Measurements from ENCODE around the gene G6PD.
"Not testable (repeated sequence)": the region's sequence is repeated elsewhere in the genome, so short reads cannot be mapped to it uniquely, and the experiment has no call there.

Gene G6PD

DNA sequence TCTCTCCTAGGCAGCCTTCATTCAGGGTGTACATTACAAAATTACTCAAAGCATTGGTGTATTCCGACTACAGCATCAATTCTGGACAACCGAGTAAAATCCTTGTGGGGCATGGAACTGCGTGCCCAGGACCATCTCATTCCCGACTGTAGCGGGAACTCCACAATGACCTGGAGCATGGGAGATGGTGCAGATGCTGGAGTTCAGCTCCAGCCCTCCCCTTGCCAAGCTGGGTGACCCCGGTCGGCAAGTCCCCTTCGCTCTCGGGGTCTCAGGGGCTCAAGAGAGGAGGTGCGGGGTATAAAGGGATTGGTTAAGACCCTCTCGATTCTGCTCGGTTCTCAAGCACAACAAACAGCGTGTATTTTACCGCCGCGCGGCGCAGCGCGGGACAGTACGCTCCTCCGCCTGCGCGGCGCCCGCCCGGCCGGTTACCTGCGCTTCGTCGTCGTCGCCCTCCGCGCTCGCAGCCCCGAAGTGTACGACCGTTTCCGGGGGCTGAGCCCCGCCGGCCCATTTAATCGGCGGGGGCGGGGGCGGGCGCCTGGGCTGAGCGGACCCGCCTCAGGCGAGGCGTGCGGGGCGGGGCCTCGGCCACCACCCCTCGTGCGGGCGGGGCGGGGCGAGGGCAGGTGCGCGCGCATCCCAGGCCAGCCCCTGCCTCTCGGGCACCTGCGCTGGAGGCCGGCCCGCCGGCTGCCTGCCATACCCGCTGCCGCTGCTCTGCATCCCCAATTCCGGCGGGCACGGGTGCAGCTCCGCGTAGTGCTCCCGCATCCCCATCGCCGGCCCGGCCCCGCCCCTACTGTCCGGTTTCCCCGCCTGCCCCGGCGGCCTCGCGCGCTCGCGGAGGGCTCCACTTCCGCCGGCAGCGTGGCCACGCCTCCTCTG is at the start of gene G6PD:
G6PD (minus strand) TSS at position 493 of the 891 bp plus-strand sequence. CDS start 691 bp downstream, outside the sequence.
- DNase-seq = peak; percentile 84

DNA sequence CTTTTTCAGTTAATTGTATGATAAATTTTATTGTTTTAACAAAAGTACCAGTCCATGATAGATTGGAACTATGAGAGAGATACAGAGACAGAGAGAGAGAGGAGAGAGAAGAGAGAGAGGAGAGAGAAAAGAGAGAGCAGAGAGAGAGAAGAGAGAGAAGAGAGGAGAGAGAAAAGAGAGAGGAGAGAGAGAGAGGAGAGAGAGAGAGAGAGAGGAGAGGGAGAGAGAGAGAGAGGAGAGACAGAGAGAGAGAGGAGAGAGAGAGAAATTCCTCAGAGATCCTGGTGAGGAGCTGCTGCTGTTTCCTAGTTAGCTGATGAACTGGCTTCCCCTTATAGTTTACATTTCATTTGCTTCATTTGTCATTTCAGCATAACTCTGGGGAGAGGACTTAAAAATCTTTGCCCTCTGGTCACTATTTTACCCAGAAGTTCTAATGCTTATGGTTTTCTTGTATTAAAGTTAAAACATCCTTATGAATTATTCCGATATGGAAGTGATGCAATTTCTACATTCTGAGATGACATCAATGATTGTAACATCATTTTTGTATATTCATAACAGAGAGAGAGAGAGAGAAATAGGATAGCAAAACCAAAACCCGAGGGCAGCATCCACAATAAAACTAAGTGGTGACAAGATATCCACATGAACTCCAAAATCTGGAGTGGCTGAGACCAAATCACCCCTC is 49.1 kb upstream of the G6PD start:
- no peak for DNase-seq

GRCh38 chrX:154594491-154594890 is 47.8 kb upstream of the G6PD start:
- DNase-seq = no peak

- DNase-seq = no peak
Measured at GRCh38 chrX:154593201-154593600, 46.6 kb upstream of the G6PD start.

GRCh38 chrX:154592505-154592904 is 45.9 kb upstream of the G6PD start:
- no peak for DNase-seq

GRCh38 chrX:154590415-154590814 is 43.8 kb upstream of the G6PD start:
- not testable (repeated sequence) for DNase-seq

GRCh38 chrX:154584585-154585183 is 38.0 kb upstream of the G6PD start, which contains the start of gene CTAG1A:
CTAG1A (plus strand) TSS chrX:154585133; CDS start chrX:154585207, 74 bp downstream.
- DNase-seq = not testable (repeated sequence)

GRCh38 chrX:154582994-154583393 is 36.3 kb upstream of the G6PD start:
- DNase-seq = not testable (repeated sequence)

DNA sequence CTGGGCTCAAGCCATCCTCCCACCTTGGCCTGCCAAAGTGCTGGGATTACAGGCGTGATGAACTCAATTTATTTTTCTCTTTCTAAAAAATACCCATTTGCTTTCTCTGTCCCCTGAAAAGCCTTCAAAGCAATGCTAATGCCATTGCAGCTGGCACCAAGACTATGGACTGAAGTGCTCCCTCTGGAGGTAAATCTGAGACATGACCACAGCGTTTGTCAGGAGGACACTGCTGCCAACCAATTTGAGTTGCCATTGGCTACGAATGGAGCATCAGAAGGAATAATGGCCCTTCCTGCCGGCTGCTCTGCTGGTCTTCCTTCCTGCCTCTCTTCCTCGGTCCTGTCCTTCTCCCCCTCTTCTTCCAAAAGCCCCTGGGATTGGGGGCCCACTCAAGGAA is 28.4 kb upstream of the G6PD start:
- DNase-seq = not testable (repeated sequence)

- not testable (repeated sequence) for DNase-seq
Measured at GRCh38 chrX:154573061-154573460, 26.4 kb upstream of the G6PD start.

DNA sequence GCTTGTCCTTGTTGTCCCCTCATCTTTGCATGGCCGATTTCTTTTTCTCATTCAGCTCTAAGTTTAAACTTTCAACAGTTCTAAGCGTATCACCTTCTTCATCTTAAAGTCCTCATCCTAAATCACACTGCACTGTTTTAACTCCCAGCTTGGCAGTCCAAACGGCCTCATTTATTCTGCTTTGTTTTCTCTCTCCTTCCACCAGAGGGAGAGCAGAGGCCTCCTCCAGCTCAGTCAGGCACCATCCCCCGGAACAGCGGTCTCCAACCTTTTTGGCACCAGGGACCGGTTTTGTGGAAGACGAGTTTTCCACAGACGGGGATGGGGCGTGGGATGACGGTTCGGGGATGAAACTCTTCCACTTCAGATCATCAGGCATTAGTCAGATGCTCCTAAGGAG is 23.7 kb upstream of the G6PD start:
- DNase-seq = not testable (repeated sequence)

- not testable (repeated sequence) for DNase-seq
Measured at GRCh38 chrX:154562295-154562694, 15.6 kb upstream of the G6PD start.

- not testable (repeated sequence) for DNase-seq
Measured at GRCh38 chrX:154560326-154560725, 13.7 kb upstream of the G6PD start.

DNA sequence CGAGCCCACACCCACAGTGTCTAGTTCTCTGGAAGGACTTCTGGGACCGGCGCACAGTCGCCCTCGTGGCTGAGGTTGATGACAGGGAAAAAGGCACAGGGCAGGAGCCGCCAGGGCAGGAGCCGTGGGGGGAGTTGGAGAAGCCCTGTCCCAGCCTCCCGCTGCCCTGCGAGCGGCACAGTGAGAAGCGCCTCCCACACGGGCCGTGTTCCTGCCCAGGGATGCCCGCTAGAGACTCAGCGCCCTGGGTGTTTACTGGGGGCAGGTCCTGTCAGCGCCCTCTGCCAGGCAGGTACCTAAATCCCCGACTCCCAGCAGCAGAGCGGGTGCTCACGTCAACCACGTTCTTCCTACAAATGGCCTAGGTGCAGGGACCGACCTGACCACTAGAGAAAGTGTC is 12.2 kb upstream of the G6PD start:
- not testable (repeated sequence) for DNase-seq

DNA sequence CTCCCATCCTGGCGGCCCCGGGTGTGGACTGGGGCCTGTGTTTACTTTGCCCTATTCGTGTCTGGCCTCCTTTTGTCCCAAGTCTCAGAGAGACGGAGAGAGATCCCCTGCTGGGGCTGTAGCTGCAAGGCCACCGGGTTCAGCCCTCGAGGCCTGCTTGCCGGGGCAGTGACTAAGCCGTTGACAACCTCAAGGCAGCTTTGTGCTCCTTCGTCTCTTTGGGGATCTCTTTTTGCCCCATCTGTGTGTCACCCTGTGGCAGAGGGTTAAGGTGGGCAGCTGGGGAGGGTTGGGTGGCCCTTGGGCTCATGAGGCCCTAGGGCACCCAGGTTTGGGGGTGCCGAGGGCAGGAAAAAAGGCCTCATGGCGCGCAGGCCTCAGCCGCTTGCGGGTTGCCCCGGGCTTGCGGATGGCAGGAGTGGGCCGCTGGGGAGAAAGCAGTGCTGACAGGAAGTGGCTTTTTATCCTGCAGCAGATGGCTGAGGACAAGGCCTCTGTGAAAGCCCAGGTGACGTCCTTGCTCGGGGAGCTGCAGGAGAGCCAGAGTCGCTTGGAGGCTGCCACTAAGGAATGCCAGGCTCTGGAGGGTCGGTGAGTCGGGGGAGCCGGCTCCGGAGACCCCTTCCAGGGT is 11.5 kb upstream of the G6PD start:
- DNase-seq = not testable (repeated sequence)

- not testable (repeated sequence) for DNase-seq
Measured at GRCh38 chrX:154552112-154552806, 5.6 kb upstream of the G6PD start.

GRCh38 chrX:154549766-154550165 is 3.1 kb upstream of the G6PD start:
- no peak for DNase-seq

DNA sequence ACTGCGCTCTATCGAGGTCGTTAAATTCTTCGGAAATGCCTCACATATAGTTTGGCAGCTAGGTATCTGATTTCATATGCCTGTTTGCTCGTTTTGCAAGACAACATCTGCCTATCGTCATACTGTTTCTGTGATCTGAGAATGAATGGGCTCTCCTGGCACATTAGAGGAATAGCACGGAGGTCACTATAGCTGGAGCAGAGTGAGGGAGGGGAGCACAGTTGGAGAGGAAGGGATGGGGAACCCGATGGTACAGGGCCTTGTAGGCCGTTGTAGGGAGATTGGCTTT is 1.3 kb upstream of the G6PD start:
- no peak for DNase-seq

GRCh38 chrX:154547245-154548027 is 790 bp upstream of the G6PD start, which contains the start of gene IKBKG:
IKBKG (plus strand) TSS chrX:154547620; CDS start chrX:154552003, 4,383 bp downstream.
- DNase-seq = peak; percentile 89

- DNase-seq = no peak
Measured at GRCh38 chrX:154545673-154546274, 872 bp downstream of the G6PD start.

All from CD4-positive, alpha-beta T cell treated with Interferon gamma for 1 hour (primary cell).